Measurements from ENCODE around the gene ATP9B. TPM values are rescaled to one million over a fixed set of nuclear protein-coding genes. Genes with fewer than 3 reads are reported as not detected.

Gene ATP9B
- total RNA-seq, 1 donor from 2014 or later: 48.6 TPM

DNA sequence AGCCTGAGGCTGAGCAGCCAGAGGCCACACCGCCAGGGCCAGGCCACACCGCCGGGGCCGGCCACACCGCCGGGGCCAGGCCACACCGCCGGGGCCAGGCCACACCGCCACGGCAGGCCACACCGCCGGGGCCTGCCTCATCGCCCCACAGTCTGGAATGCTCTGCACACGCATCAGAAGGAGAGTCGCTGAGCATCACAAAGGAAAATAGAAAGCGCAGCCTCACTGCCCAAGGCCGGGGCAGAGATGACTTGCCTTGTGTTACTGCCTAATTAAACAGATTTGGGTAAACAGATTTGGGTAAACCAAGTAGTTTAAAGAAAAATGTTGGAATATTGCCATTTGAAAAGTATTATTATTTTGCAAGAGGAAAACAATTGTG is 316.1 kb downstream of the ATP9B start:
- no peak for ATAC-seq
- Histone ChIP-seq H3K9me3 (no peaks in the 10 kb centered on the region), H3K4me1 (no peaks in the 10 kb centered on the region), H3K36me3 (no peaks in the 10 kb centered on the region), H3K27ac (no peak overlapping the region), H3K27me3 (ENCODE audit: low read depth) (peaks cover 18% of the 10 kb centered on the region), H3K4me3 (no peak overlapping the region)
- DNase-seq: no peak
- TF ChIP-seq, protein P1, sequence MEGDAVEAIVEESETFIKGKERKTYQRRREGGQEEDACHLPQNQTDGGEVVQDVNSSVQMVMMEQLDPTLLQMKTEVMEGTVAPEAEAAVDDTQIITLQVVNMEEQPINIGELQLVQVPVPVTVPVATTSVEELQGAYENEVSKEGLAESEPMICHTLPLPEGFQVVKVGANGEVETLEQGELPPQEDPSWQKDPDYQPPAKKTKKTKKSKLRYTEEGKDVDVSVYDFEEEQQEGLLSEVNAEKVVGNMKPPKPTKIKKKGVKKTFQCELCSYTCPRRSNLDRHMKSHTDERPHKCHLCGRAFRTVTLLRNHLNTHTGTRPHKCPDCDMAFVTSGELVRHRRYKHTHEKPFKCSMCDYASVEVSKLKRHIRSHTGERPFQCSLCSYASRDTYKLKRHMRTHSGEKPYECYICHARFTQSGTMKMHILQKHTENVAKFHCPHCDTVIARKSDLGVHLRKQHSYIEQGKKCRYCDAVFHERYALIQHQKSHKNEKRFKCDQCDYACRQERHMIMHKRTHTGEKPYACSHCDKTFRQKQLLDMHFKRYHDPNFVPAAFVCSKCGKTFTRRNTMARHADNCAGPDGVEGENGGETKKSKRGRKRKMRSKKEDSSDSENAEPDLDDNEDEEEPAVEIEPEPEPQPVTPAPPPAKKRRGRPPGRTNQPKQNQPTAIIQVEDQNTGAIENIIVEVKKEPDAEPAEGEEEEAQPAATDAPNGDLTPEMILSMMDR (IDR thresholded peaks at IDR 0.05): no peak
- intact Hi-C loops (cut with DNase I): loop anchor here (10.0 kb wide), 2 partner anchors 139 to 259 kb away; no protein-coding TSS in a partner anchor

DNA sequence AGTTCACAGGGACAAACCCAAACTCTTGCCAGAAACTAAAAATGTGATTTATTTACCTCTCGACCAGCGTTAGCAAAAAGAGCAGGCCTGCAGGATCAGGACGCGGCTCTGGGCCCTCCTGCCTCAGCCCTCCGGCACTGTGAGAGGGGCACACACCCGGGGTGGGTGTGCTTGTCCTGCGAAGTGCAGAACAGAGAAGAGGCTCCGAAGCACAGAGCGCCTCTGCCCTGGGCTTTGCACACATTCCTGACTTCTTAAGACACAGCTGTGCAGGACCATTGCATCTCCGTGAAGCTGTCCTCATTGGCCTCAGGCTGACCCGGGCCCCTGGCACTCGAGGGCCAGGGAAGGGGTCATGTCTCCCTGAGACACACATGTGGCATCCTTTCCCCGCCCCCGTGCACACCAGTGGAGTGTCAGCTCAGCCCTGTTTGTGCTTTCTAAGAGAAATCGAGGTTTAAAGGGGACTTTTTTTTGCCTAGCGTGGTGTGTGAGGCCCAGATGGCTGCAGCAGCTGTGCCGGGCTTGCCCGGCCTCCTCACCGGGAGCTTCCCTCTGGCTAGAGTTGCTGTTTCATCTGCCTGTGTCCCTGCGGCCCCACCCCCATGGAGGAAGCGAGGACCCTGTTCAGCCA is 316.6 kb downstream of the ATP9B start:
- intact Hi-C loops (cut with DNase I): loop anchor here (10.0 kb wide), 2 partner anchors 139 to 259 kb away; no protein-coding TSS in a partner anchor

DNA sequence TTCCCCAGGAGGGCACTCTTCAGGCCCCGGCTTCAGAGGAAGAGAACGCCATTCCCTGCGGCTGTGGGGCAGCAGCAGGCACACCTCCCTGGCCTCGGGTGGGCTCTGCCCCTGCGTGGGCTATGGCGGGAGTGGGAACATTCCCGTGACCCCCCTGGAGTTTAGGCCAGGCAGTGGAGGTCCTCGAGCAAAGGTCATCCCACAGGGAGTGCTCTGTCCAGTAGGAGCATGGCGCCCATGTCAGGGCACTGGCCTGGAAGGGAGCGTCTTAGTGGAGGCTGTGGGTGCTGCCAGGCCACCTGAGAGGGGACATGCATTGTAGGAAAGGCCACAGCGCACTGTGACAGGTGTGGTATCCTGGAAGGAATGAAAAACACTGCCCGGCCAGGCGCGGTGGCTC is 317.4 kb downstream of the ATP9B start:
- H3K27me3 ChIP-seq (ENCODE audit: low read depth): peaks cover 18% of the 10 kb centered on the region
- intact Hi-C loops (cut with DNase I): loop anchor here (10.0 kb wide), 2 partner anchors 138 to 258 kb away; no protein-coding TSS in a partner anchor
- DNase-seq: no peak

More for the DNA sequence above, 316.6 kb downstream of the ATP9B start:
- TF ChIP-seq, protein P1 (IDR thresholded peaks at IDR 0.05): no peak
- ATAC-seq (no peak), DNase-seq (no peak)
- peaks cover 18% of the 10 kb centered on the region for H3K27me3 ChIP-seq (ENCODE audit: low read depth)
- no peak overlapping the region for H3K4me3 ChIP-seq
- H3K27ac ChIP-seq: no peak overlapping the region
- no peaks in the 10 kb centered on the region for H3K36me3 ChIP-seq
- H3K4me1 ChIP-seq: no peaks in the 10 kb centered on the region
- H3K9me3 ChIP-seq: no peaks in the 10 kb centered on the region

DNA sequence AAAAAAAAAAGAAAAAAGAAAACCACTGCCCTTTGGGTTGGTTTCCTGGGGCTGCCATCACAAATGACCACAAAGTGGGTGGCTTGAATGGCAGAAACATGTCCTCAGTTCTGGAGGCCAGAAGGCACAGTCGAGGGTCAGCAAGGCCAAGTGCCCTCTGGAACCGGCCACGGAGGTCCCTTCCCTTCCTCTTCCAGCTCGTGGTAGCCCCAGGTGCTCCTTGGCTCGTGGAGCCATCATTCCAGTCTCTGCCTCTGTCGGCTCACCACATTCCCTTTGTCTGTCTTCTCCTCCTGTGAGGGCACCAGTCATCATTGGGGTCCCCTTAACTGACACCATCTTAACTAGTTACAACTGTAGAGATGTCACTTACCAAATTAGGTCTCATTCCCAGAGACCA is 318.0 kb downstream of the ATP9B start:
- intact Hi-C loops (cut with DNase I): loop anchor here (10.0 kb wide), 2 partner anchors 138 to 258 kb away; no protein-coding TSS in a partner anchor
- DNase-seq (no peak), ATAC-seq (no peak)
- H3K9me3 ChIP-seq: no peaks in the 10 kb centered on the region
- H3K36me3 ChIP-seq: no peaks in the 10 kb centered on the region
- H3K27me3 ChIP-seq (ENCODE audit: low read depth): peaks cover 21% of the 10 kb centered on the region
- H3K27ac ChIP-seq: no peak overlapping the region
- TF ChIP-seq, protein P1 (IDR thresholded peaks at IDR 0.05): no peak
- H3K4me1 ChIP-seq: no peaks in the 10 kb centered on the region
- no peak overlapping the region for H3K4me3 ChIP-seq

More for the DNA sequence above, 317.4 kb downstream of the ATP9B start:
- H3K36me3 ChIP-seq: no peaks in the 10 kb centered on the region
- ATAC-seq: no peak
- no peaks in the 10 kb centered on the region for H3K9me3 ChIP-seq
- no peak overlapping the region for H3K4me3 ChIP-seq
- TF ChIP-seq, protein P1 (IDR thresholded peaks at IDR 0.05): no peak
- H3K27ac ChIP-seq: no peak overlapping the region
- no peaks in the 10 kb centered on the region for H3K4me1 ChIP-seq

DNA sequence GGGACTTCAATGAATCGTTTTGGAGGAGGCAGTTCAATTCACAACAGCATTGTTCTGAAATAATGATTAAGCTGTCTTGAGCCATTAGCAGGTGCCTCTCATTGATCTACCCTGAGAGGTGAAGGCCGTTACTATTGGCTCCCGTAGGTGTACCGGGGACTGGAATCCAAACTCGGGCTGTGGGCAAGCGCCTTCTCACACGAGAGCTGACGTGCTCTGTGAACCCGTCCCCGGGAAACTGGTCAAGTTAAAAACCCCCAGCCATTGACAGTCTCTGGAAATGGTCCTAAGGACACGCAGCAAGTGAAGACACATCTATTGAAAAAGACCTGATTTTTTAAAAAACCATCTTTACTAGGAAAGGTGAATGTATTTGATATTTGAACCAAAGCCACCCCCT is 318.4 kb downstream of the ATP9B start:
- TF ChIP-seq, protein P1 (IDR thresholded peaks at IDR 0.05): no peak
- intact Hi-C loops (cut with DNase I): loop anchor here (10.0 kb wide), 2 partner anchors 137 to 257 kb away; no protein-coding TSS in a partner anchor
- ATAC-seq: no peak
- Histone ChIP-seq H3K27me3 (ENCODE audit: low read depth) (peaks cover 23% of the 10 kb centered on the region), H3K36me3 (no peaks in the 10 kb centered on the region), H3K9me3 (no peaks in the 10 kb centered on the region), H3K4me1 (peaks cover under 1% of the 10 kb centered on the region), H3K27ac (no peak overlapping the region), H3K4me3 (no peak overlapping the region)
- DNase-seq: no peak
